WTC11 (cell line): Measurements from ENCODE around the gene ZNG1F.
"Not testable (repeated sequence)": the region's sequence is repeated elsewhere in the genome, so short reads cannot be mapped to it uniquely, and the experiment has no call there.

Source experiments
- FOXJ3 ChIP-seq: sonication (generic); formaldehyde crosslinking; IDR thresholded peaks from 2 replicates; pipeline ENCODE4 v1.9.0; 2021; ENCODE audit warnings: missing genetic modification reagents, mild to moderate bottlenecking, borderline replicate concordance
- GABPB1 ChIP-seq: sonication (generic); formaldehyde crosslinking; IDR thresholded peaks from 2 replicates; pipeline ENCODE4 v1.8.1; 2023; ENCODE audit warnings: mild to moderate bottlenecking, missing genetic modification reagents
- KAT7 ChIP-seq: sonication (generic); formaldehyde crosslinking; IDR thresholded peaks from 2 replicates; pipeline ENCODE4 v1.8.1; 2023; ENCODE audit warnings: missing genetic modification reagents, mild to moderate bottlenecking, borderline replicate concordance
- NR3C1 ChIP-seq: sonication (generic); formaldehyde crosslinking; conservative IDR thresholded peaks from 2 replicates; pipeline ENCODE4 v1.8.1; 2023; ENCODE audit warnings: low read depth, mild to moderate bottlenecking, missing genetic modification reagents
- SP1 ChIP-seq: sonication (generic); formaldehyde crosslinking; conservative IDR thresholded peaks from 2 replicates; pipeline ENCODE4 v1.8.1; 2022; ENCODE audit warnings: missing genetic modification reagents
- TCF7 ChIP-seq: sonication (generic); formaldehyde crosslinking; IDR thresholded peaks from 2 replicates; pipeline ENCODE4 v1.8.0; 2022; ENCODE audit warnings: mild to moderate bottlenecking, low read depth, missing genetic modification reagents, moderate library complexity
- ZBTB21 ChIP-seq: sonication (generic); formaldehyde crosslinking; IDR thresholded peaks from 2 replicates; pipeline ENCODE4 v1.8.1; 2023; ENCODE audit warnings: mild to moderate bottlenecking, missing genetic modification reagents, borderline replicate concordance
- TF ChIP-seq, protein P1 (sequence below): fragments of 200-600 bp; IDR thresholded peaks from 2 replicates; pipeline ENCODE4 v1.8.0; 2022; ENCODE audit warnings: antibody characterized with exemption

DNA sequence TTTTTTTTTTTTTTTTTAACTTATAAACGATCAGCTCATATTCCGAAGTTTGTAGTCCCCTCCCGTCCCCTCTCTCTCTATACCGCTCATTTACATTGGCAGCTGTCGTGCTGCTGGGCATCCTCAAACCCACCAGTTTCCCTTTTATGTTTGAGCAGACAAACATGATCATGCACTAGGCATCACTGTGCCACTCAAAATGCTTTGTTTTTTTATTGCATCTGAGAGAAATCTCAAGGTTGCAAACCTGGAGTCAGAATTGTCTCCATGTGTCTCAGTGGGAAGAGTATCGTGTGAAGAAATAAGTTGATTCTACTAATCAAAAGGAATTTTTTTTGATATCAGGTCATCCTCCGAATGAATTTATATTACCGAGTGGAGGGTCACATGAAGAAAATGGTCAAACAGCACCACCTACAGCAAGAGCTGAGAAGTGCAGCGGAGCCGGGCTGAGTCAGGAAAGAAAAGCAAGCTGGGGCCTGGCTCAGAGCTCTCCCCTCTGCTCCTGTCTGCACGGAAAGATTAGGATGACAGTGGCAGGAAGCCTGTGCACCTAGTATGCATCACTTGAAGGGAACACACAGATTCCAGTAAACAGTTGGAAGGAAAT lies 100.6 kb downstream of the ZNG1F start:
- TF ChIP-seq, protein P1, sequence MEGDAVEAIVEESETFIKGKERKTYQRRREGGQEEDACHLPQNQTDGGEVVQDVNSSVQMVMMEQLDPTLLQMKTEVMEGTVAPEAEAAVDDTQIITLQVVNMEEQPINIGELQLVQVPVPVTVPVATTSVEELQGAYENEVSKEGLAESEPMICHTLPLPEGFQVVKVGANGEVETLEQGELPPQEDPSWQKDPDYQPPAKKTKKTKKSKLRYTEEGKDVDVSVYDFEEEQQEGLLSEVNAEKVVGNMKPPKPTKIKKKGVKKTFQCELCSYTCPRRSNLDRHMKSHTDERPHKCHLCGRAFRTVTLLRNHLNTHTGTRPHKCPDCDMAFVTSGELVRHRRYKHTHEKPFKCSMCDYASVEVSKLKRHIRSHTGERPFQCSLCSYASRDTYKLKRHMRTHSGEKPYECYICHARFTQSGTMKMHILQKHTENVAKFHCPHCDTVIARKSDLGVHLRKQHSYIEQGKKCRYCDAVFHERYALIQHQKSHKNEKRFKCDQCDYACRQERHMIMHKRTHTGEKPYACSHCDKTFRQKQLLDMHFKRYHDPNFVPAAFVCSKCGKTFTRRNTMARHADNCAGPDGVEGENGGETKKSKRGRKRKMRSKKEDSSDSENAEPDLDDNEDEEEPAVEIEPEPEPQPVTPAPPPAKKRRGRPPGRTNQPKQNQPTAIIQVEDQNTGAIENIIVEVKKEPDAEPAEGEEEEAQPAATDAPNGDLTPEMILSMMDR = peak; percentile 23; the same call in 1 of the 2 replicates
- TF ChIP-seq NR3C1; FOXJ3; GABPB1; KAT7; SP1; ZBTB21; TCF7 (CRISPR knock-in tag): not testable (repeated sequence)
